GM19438 (cell line): ENCODE data around the gene SDHA.

ENCODE experiments used
- ATAC-seq: cut with Tn5 transposase; IDR thresholded peaks from one replicate; pipeline ENCODE4 v1.9.1; 2021; ENCODE audit warnings: low read depth; ENCODE audit not compliant: unreplicated experiment

The SDHA gene

DNA sequence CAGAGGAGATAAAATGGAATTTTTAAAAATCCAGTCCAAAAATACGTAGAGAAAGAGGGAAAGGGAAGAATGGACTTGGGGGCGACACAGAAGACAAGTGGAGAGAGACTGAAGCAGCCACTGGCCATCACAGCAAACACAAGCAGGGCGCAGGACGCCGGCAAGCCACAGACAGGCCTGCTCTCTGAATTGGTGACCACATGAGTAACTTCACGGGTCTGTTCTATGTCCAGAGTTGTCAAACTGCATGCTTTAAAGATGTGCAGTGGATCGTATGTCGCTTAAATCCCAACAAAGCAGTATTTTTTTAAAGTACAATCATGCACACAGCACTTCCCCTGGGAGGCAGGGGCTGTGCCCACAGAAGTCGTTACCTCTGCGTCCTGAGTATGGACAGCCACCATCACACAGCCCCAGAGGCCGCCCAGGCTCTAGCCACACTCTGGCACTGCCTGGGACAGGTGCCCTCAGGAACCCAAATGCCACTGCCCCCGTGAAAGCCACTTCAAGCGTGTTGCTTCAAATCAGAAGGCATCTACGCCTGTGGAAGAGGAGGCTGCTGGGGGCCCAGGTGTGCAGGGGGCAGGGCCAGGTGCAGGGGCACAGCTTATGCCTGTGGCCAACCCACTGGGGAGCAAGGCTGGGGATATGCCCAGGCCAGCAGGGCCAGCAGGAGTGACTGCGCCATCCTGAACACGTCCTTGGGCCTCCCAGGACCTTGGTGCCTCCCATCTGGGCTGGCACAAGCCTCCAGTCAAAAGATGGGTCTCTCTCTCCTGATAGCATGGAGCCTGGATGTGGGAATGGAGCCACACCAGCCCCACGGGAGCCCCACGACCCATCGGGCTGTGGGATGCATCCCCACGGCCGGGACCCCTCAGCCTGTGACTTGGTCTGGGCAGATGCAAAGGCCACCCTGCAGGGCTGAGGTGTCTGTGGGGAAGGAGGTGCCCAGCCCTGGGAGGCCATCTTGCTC is 32.7 kb upstream of the SDHA start:
- no peak for ATAC-seq

- no peak for ATAC-seq
These were observed 31.8 kb upstream of the SDHA start for GRCh38 chr5:186091-187041.

DNA sequence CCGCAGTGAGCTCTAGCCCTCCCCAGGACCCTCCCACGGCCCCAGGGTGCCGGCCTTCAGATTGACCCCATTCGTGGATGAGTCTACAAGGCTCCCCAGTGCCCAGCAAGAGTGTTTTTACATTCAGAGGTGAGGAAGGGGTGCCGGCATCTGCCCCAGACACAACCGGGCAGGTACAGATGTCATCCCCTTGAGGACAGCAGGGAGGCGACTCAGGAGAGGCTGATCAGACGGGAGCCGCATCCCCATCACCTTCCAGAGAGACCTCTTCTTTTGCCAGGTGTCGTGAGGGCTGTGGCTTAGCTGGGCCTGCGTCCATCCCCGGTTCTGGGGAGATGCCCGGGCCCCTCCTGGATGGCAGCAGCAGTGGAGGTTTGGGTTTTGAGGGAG is 31.1 kb upstream of the SDHA start:
- ATAC-seq = no peak

DNA sequence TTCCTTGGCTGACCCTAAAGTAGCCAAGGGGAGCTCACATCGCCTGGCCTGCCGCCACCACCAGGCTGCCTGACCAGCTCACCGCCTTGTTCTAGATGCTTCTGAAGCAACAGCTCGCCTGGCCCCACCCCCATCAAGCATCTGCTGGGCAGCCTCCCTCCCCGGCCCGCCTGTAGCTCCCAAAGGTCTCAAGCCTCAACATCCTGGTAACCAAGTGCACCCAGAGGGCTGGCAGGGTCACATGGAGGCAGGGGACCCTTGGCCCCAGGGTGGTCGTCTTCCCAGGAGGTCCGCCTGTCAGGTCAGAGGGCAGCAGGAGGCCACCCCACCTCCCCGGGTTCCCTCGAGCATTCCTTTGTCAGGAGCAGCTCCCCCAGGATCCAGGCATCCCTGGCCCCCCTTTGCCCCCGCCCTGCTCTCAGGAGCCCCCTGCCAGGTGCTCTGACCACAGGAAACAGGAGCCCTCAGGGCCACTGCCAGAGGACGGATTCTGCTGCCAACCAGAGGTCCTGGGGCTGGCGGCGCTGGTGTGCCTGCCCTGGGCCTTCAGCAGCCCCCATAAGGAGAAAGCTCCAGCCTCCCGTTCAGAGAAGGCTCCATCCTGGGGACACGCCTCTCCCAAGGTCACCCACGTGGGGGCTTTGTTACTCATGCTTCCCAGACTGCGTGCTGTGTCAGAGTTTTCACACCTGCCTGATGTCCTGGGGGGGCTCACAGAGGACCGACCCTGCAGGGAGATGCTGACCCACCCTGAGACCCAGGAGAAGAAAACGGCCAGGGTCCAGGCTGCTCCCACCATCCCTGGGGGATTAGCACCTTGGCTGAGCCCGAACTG is 30.3 kb upstream of the SDHA start:
- no peak for ATAC-seq

- ATAC-seq = peak; percentile 70
These were observed 29.3 kb upstream of the SDHA start for GRCh38 chr5:188488-189481.

- ATAC-seq = no peak
These were observed 28.6 kb upstream of the SDHA start for GRCh38 chr5:189486-189885.

DNA sequence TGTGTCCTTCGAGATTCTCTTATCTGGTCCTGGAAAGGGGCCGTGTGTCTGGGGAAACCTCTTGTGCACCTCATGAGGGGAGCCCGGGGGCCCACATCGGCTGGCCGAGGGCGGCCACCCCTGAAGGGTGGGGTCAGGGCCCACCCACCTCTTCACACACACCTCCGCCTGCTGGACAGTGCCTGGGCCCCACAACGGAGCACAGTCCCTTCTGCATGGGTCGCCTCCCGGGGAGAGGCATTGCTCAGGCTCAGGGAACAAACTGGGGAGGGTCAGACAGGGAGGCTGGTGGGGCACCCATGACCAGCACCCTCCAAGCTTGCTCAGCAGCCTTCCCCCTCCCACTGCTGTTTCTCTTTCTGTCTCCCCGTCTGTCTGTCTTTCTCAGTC is 28.1 kb upstream of the SDHA start:
- ATAC-seq = no peak

DNA sequence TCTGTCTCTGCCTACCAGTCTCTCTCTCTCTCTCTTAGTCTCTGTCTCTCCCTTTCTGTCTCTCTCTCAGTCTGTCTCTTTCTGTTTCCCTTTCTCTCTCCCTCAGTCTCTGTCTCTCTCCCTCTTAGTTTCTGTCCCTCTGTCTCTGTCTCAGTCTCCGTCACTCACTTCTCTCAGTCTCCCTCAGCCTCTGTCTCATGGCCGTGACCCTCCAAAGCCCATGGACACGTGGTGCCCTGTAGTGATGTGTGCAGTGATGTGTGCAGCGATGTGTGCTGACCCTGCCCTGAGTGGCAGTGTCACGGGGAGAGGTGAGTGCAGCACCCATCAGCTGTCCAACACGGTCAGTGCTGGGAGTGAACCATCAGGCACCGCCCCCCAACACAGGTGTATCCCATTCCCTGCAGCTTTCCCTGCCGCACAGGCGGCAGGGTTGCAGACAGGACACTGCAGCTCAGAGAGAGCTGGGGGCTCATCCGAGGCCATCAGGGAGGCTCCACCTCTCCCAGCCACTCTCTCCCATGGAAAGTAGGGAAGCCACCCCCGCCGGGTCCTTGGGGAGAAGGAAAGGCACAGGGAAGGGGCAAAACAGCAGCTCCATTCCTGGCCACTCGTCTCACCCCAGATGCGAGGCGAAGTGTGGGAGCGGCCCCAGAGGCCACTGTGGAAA is 27.6 kb upstream of the SDHA start:
- ATAC-seq = no peak

GRCh38 chr5:191036-191948 is 26.8 kb upstream of the SDHA start, which contains the start of gene LRRC14B:
LRRC14B (plus strand) TSS chr5:191495; CDS start chr5:191539, 44 bp downstream.
- peak; percentile 49 for ATAC-seq

- no peak for ATAC-seq
These were observed 26.0 kb upstream of the SDHA start for GRCh38 chr5:191949-192690.

GRCh38 chr5:192691-192969 is 25.5 kb upstream of the SDHA start:
- no peak for ATAC-seq

GRCh38 chr5:192970-193831 is 24.9 kb upstream of the SDHA start:
- ATAC-seq = no peak

DNA sequence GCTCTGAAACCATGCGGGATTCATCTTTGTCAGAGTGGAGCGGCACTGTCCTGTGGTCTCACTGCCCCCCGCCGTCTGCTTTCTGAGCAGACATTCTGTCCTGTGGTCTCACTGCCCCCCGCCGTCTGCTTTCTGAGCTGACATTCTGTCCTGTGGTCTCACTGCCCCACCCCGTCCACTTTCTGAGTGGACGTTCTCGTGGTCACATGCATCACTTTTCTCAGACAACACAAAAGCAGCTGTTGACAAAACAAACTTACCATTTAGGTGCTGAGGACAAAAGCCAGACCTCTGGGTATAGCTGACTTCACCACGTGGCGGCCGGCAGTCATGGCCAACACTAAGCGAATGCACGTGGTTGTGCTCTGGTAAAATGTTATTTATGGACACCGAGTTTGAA is 24.0 kb upstream of the SDHA start:
- ATAC-seq = no peak

DNA sequence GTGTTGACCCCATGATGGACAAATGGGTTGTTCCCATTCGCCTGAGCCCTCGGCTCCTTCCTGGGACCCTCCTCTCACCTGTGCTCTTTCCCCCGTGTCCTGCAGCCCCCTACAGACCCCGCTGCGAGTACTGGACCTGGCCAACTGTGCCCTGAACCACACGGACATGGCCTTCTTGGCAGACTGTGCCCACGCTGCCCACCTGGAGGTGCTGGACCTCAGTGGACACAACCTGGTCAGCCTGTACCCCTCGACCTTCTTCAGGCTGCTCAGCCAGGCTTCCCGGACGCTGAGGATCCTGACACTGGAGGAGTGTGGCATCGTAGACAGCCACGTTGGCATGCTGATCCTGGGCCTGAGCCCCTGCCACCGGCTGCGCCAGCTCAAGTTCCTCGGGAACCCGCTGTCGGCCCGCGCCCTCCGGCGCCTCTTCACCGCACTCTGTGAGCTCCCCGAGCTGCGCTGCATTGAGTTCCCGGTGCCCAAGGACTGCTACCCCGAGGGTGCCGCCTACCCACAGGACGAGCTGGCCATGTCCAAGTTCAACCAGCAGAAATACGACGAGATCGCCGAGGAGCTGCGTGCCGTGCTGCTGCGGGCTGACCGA is 23.4 kb upstream of the SDHA start:
- no peak for ATAC-seq

DNA sequence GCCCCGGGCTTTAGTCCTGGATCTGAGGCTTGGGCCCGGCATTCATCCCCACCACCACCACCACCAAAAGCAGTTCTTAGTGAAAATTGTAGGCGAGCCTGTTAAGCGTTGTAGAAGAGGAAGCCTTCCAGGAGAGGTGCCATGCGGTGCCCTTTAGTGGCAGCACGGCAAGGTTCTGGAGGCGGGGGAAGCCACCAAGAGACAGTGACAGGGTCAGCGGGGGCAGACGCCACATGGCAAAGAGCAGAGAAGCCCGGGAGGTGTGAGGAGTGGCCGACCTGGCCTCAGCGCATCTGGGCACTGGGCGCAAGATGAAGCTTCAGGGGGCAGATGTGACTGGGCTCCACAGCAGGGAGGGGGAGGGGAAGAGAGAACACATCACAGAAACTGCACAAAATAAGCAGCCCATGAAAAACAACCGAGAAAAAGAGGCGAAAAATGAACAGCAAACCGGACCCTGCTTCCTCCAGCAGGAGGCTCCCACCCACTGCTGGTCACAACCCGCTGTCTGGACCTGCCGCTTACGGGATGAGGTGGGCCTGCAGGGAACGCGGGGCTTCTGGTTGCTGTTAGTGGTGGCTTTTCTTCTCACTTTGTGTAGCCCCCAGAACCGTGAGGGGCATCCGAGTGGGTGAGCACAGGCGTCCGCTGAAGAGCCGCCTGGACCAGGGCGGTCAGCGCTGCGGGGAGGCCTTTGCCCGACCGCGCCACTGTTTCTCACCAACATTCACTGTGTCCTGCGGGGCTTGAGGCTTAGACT is 22.5 kb upstream of the SDHA start:
- no peak for ATAC-seq
